Heart left ventricle (tissue), 16 donors: ENCODE results near the gene PROCA1. TPM values are rescaled to one million over a fixed set of nuclear protein-coding genes. Genes with fewer than 3 reads are reported as not detected.

Experiments
- ATAC-seq, 4 donors: fragments of 200-7000 bp; cut with Tn5 transposase; one replicate each; pipeline ENCODE4 v1.9.1; 2020 to 2022; ENCODE audit warnings: moderate library complexity in 4 of 4, mild to moderate bottlenecking in 3 of 4, moderate number of reproducible peaks in 1 of 4
- DNase-seq, 5 donors: peaks; one replicate each; pipeline ENCODE4 v3.0.0-alpha.2; 2020
- H3K27ac ChIP-seq, 12 donors: fragments of 200-600 bp; sonication (generic) in 4 of 12; one replicate each; pipeline versions ENCODE4 v1.5.0 to v1.8.0; 2016 to 2022; ENCODE audit warnings: mild to moderate bottlenecking in 2 of 12
- H3K27me3 ChIP-seq, 9 donors: fragments of 200-600 bp; sonication (generic) in 2 of 9; one replicate each; pipeline versions ENCODE4 v1.5.1 to v1.8.0; 2016 to 2022; ENCODE audit warnings: mild to moderate bottlenecking in 3 of 9
- H3K36me3 ChIP-seq, 9 donors: fragments of 200-600 bp; sonication (generic) in 2 of 9; one replicate each; pipeline versions ENCODE4 v1.5.0 to v1.8.0; 2018 to 2022; ENCODE audit warnings: mild to moderate bottlenecking in 2 of 9
- H3K4me1 ChIP-seq, 12 donors: fragments of 200-600 bp; sonication (generic) in 4 of 12; one replicate each; pipeline versions ENCODE4 v1.5.0 to v1.8.0; 2016 to 2022; ENCODE audit warnings: mild to moderate bottlenecking in 3 of 12
- H3K4me3 ChIP-seq, 12 donors: fragments of 200-600 bp; sonication (generic) in 4 of 12; one replicate each; pipeline versions ENCODE4 v1.5.0 to v1.8.0; 2017 to 2022; ENCODE audit warnings: mild to moderate bottlenecking in 9 of 12, moderate library complexity in 4 of 12
- H3K9me3 ChIP-seq, 12 donors: fragments of 200-600 bp; sonication (generic) in 4 of 12; one replicate each; pipeline versions ENCODE4 v1.5.0 to v1.8.0; 2016 to 2022; ENCODE audit warnings: mild to moderate bottlenecking in 1 of 12
- POLR2A ChIP-seq, 2 donors: fragments of 450-650 bp; IDR thresholded peaks; one replicate each; pipeline ENCODE4 v1.6.1; 2017; ENCODE audit warnings: antibody characterized with exemption in 2 of 2, mild to moderate bottlenecking in 2 of 2, moderate library complexity in 2 of 2
- WGBS, 4 donors: extraction: QIAGEN DNeasy Blood & Tissue Kit in 2 of 4; methylation state at CpG; one replicate each; pipeline versions ENCODE4 v1.1.5 to v1.1.7; 2013 to 2018; 5-methylcytosine and 5-hydroxymethylcytosine counted together
- intact Hi-C, 10 donors: fragments of 100-400 bp; cut with DNase I; formaldehyde crosslinking; loops; one replicate each; pipeline versions ENCODE4 v1.11.1 to v1.14.2; 2022
- long read RNA-seq, 3 donors: library from polyadenylated mRNA; unstranded; transcript quantifications; one replicate each; pipeline ENCODE4 v2.0.0, GENCODE V29; 2020 to 2021
- polyA plus RNA-seq, 2 donors: library from polyadenylated mRNA; stranded (reverse); fragments of 200-250 nt; gene quantifications; one replicate each; pipeline ENCODE4 v1.2.3, GENCODE V29; 2013
- total RNA-seq, 9 donors: library from RNA; depleted of rRNA in 2 of 9; stranded (reverse); fragments of >200 nt in 2 of 9; fragmentation: NEBNext Ultra II Directional in 3 of 9; extraction: Animal tissue kit (Norgen Biotek cat#: 25700) in 3 of 9; gene quantifications; one replicate each; pipeline versions ENCODE4 v1.1.0 to v1.2.4, GENCODE V29; 2016 to 2023
- TF ChIP-seq, protein P1 (sequence below), 12 donors: fragments of 200-600 bp; sonication (generic) in 4 of 12; IDR thresholded peaks; one replicate each; pipeline versions ENCODE4 v1.5.0 to v1.8.0; 2018 to 2022; ENCODE audit warnings: antibody characterized with exemption in 12 of 12, mild to moderate bottlenecking in 5 of 12
- donor health status: ischemic (EF 13 %, LVEDD 7.1; RV severe dilation, severe dysfunction).
- donor health status: healthy with polysubstance abuse.
- donor health status: DM: no; HTN: yes; CAD: no.
- donor health status: DM: no; HTN: no; CAD: no.
- donor health status: ischemic (EF 25% LVEDD 6.9; RV normal size, moderate dysfunction).
- donor health status: ischemic (EF 25% LVEDD 5.7; RV mildly dilated, moderate dysfunction).
- donor health status: healthy.
- donor health status: DM: yes; HTN: yes; CAD: no.
- donor health status: ischemic (EF 35%, LVEDD 5.7; RV mildly dilated, moderate dysfunction).
- donor health status: nonischemic (EF 11% LVEDD 7.7; RV severe dilation, severe dysfunction).
- donor health status: DM: yes; HTN: yes; CAD: no.
- donor health status: PGD.
- donor health status: ischemic (EF 29% LVEDD 5.4; RV normal size, mild dysfunction).
- donor health status: nonischemic (EF 23%, LVEDD 6.1; RV moderate dilation, normal function).

PROCA1 gene
- 1 to 10 TPM in 6 of 9 donors, under 1 TPM in 3; 0.65 to 2.3 (median 1.0) TPM for total RNA-seq
- polyA plus RNA-seq: 1 to 10 TPM in 1 of 2 donors, under 1 TPM in 1; 0.64 to 2.6 TPM
- long read RNA-seq, donor 1, partial matches to known transcripts: 0 of 2 reads
- long read RNA-seq, donor 1, other reads (novel, unspliced or antisense): 2 of 2 reads
- long read RNA-seq, donor 2, partial matches to known transcripts: 0 of 1 reads
- long read RNA-seq, donor 2, other reads (novel, unspliced or antisense): 1 of 1 reads
- long read RNA-seq, donor 3, partial matches to known transcripts: 0 of 1 reads
- long read RNA-seq, donor 3, other reads (novel, unspliced or antisense): 1 of 1 reads

DNA sequence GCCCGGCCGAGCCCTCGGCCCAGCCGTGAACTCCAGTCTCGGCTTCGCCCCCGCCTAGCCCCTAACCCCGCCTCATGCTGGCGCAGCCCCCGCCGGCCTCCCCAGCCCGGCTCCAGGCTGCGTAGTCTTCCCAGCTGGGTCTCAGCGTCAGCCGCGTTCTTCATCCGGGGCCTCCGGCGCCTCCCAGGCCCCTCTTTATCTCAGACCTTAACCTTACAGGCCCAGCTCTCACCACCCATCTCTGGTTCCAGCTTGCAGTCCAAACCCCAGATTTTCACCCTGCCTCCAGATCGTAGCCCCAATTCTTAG, at the start of gene PROCA1:
Gene PROCA1 (minus strand): TSS at position 166 of the 309 bp plus-strand sequence. CDS start 228 bp downstream, outside the sequence.
- intact Hi-C loops: loop anchor here in 4 of 10 donors (2.0 to 10.0 kb wide), 4 partner anchors 47 to 67 kb away; partner anchors contain the start of genes BLTP2 (in 2 of the 4), SDF2 (in 2 of the 4) and SUPT6H (in 2 of the 4)
- WGBS, 4 donors: 3 to 7% (median 3%) methylated on average over 13 to 20 of the region's 20 CpGs
- peak within 1 kb of the TSS; percentile 22 to 93 (median 72) for H3K4me3 ChIP-seq
- H3K4me1 ChIP-seq: peaks cover 0 to 34% (median 19%) of the 10 kb centered on the region in 12 donors
- H3K9me3 ChIP-seq: no peaks in the 10 kb centered on the region
- peak in 2 of 4 donors; percentile 9 to 45 for ATAC-seq
- H3K27ac ChIP-seq: peak within 1 kb of the TSS; percentile 54 to 97 (median 93)
- no peak for DNase-seq
- H3K36me3 ChIP-seq: peaks cover 0 to 20% (median 11%) of the 10 kb centered on the region in 9 donors
- TF ChIP-seq, protein P1, sequence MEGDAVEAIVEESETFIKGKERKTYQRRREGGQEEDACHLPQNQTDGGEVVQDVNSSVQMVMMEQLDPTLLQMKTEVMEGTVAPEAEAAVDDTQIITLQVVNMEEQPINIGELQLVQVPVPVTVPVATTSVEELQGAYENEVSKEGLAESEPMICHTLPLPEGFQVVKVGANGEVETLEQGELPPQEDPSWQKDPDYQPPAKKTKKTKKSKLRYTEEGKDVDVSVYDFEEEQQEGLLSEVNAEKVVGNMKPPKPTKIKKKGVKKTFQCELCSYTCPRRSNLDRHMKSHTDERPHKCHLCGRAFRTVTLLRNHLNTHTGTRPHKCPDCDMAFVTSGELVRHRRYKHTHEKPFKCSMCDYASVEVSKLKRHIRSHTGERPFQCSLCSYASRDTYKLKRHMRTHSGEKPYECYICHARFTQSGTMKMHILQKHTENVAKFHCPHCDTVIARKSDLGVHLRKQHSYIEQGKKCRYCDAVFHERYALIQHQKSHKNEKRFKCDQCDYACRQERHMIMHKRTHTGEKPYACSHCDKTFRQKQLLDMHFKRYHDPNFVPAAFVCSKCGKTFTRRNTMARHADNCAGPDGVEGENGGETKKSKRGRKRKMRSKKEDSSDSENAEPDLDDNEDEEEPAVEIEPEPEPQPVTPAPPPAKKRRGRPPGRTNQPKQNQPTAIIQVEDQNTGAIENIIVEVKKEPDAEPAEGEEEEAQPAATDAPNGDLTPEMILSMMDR (IDR thresholded peaks at IDR 0.05): no peak
- TF ChIP-seq POLR2A (IDR thresholded peaks at IDR 0.05): no peak
- peaks cover 0 to 3% (median 0%) of the 10 kb centered on the region in 9 donors for H3K27me3 ChIP-seq

GRCh38 chr17:28760601-28761562, 49.2 kb upstream of the PROCA1 start:
- Histone ChIP-seq H3K4me1 (peaks cover 0 to 32% (median 13%) of the 10 kb centered on the region in 12 donors), H3K36me3 (peaks cover 0 to 51% (median 41%) of the 10 kb centered on the region in 9 donors), H3K4me3 (no peak overlapping the region), H3K9me3 (no peaks in the 10 kb centered on the region), H3K27ac (peak overlapping the region in 9 of 12 donors; percentile 8 to 46 (median 30)), H3K27me3 (no peaks in the 10 kb centered on the region)
- intact Hi-C loops: loop anchor here in 9 of 10 donors (5.0 to 10.0 kb wide), 14 partner anchors 39 to 186 kb away; partner anchors contain the start of genes FLOT2 (in 3 of the 9), FAM222B (in 2 of the 9), DHRS13 (in 1 of the 9) and ERAL1 (in 1 of the 9)
- DNase-seq (peak; percentile 50 to 82 (median 69)), ATAC-seq (peak; percentile 43 to 75 (median 62))
- WGBS, 4 donors: 33 to 56% (median 41%) methylated on average over 7 to 9 of the region's 9 CpGs
- TF ChIP-seq POLR2A (IDR thresholded peaks at IDR 0.05): no peak
- TF ChIP-seq, protein P1 (IDR thresholded peaks at IDR 0.05): no peak

DNA sequence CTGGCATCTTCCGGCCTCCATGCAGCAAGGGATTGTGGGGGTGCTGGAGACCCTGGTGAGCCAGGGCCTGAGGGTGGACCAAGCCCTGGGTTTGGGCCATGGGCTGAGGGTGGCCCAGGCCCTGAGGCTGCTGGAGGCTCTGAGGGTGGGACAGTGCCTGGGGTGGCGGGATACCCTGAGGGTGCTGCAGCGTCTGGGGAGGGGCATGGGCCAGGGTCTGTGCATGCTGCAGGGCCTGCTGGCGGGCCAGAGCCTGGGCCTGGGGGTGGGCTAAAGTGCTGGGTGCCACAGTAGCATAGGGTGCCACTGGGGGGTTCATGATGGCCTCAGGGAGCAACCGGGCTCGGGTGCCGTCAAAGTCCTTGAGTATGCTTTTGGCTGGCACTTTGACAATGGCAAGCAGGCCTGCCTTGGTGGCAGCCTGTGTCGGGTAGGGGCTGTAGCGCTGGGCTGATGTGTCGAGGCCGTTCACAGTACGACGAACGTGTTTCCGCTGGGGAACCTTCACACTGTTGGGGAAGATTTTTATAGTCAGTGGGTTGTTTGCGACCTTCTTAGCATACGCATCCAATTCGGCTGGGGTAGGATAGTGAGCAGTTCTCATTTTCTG, 47.7 kb upstream of the PROCA1 start:
- DNase-seq (no peak), ATAC-seq (peak in 1 of 4 donors; percentile 9)
- Histone ChIP-seq H3K27ac (no peak overlapping the region), H3K4me1 (peaks cover 0 to 32% (median 13%) of the 10 kb centered on the region in 12 donors), H3K27me3 (no peaks in the 10 kb centered on the region), H3K36me3 (peaks cover 0 to 38% (median 26%) of the 10 kb centered on the region in 9 donors), H3K9me3 (no peaks in the 10 kb centered on the region), H3K4me3 (no peak overlapping the region)
- intact Hi-C loops: loop anchor here in 1 of 10 donors (5.0 kb wide), 1 partner anchor 148 kb away; no protein-coding TSS in a partner anchor
- TF ChIP-seq POLR2A (IDR thresholded peaks at IDR 0.05): no peak
- TF ChIP-seq, protein P1 (IDR thresholded peaks at IDR 0.05): no peak
- 92 to 97% (median 94%) methylated on average over 13 to 18 of the region's 18 CpGs for WGBS, 4 donors
